Right lung (tissue), 5 donors: ENCODE results near the gene G3BP2. TPM values are rescaled to one million over a fixed set of nuclear protein-coding genes. Genes with fewer than 3 reads are reported as not detected.
"Not testable (repeated sequence)": the region's sequence is repeated elsewhere in the genome, so short reads cannot be mapped to it uniquely, and the experiment has no call there.

Experiments
- DNase-seq, 2 donors: peaks; one replicate each; pipeline ENCODE4 v3.0.0-alpha.2; 2013
- polyA plus RNA-seq, 5 donors: library from polyadenylated mRNA; unstranded; fragments of 120-200 nt; gene quantifications; one replicate each; pipeline versions ENCODE4 v1.2.1 to v1.2.3, GENCODE V29; 2013; ENCODE audit warnings: inconsistent platforms in 1 of 5, low replicate concordance in 1 of 5; ENCODE audit not compliant: insufficient read length in 5 of 5, insufficient read depth in 1 of 5

The G3BP2 gene
- polyA plus RNA-seq, 5 donors: 97.6 to 157 (median 127) TPM

DNA sequence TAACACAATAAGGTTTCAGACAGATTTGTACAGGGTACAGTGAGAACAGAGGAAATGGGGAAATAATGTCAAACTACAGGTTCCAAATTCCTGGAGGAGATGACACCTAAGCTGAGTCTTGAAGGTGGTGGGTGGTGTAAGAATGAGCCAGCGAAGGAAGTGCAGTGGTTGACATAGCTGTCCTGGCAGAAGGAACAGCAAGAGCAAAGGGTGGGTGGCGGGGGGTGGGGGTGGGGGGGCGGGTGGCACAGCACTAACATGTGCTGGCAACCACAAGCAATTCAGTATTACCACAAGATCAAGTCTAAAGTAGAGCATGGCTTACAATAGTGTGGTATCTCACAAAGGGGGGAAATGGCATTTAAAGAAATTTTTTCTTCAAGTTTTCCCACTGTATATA lies 13.1 kb upstream of the G3BP2 start:
- DNase-seq: no peak

DNA sequence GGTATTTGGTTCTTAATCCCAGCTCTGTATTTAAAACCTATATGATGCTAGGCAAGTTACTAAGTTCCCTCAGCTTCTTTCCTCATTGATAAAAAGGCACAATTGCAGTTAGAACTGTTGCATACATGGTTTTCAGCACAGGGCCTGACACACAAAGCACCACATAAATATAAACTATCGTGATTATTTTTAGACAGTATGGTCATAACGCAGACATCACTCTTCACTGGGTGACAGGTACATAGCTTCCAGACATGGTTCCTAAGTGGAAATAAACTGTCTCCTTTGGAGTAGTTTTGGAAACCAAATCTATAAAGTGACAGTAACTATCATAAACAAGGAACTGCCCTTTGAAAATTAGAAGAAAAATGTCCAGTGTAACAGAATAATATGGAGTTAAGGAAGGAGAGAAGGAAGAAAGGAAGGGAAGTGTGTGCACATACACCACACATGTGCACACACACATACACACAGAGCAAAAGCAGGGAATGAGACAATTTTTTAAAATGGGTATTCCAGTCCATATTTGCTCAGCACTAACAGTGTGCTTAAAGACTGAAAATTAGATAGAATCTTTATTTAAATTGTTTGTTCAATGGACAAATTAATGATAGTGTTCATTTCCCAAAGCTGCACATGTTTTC lies 12.5 kb upstream of the G3BP2 start:
- no peak for DNase-seq

DNA sequence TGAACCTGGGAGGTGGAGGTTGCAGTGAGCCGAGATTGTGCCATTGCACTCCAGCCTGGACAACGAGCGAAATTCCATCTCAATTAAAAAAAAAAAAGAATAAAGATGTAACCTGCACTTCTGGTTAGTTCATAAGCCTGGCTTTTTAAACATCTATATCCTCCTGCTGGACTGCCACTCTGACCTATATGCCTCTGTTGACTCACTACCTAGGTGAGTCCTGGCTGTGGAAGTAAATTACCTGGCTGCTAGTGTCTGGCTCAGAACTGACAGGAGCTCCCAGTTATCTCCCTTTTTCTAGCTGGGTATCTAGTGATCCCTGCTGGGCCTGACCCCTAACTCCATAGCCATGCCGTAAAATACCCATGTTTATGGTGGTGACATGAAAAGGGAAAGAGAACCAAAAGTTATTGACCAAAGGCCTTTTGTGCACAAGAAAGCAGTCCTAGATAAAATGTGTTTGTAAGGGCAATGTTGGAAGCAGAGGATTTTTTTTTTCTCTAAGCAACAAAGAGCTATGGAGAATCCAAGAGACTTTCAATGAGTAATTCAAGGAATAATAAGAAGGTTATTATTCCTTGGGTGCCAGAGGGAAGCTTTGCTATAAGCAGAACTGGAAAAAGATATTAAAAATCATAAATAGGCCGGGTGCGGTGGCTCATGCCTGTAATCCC lies 10.4 kb upstream of the G3BP2 start:
- DNase-seq: no peak

DNA sequence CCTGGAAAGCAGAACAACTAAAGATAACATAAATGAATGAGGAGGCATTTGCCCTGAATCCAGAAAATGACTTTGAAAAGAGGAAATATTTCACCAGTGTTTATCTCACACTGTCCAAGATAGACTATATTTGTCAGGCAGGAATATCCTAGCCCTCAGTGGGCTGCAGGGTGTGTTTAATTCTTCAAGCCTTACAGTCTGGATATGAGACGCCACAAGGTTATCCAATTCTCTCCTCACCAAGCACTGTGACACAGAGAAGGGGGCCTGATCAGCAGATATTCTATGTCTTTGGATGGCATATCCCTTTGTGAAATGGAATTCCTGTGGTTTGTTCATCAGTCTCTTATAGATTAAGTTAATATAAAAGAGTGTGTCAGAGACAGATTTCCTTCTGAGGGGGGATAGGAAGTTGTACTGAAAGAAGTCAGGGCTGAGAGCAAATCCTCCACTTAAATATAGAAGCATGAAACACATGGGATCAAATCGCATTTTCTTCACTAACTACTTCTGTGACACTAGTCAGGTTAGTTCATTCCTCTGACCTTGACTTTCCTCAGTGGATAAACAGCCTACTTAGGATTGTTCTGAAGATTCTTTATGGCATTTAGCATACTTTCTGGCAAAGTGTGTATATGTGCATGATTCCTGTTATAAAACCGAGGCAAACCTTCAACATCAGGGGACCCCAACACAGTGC lies 6.8 kb upstream of the G3BP2 start:
- DNase-seq: no peak

DNA sequence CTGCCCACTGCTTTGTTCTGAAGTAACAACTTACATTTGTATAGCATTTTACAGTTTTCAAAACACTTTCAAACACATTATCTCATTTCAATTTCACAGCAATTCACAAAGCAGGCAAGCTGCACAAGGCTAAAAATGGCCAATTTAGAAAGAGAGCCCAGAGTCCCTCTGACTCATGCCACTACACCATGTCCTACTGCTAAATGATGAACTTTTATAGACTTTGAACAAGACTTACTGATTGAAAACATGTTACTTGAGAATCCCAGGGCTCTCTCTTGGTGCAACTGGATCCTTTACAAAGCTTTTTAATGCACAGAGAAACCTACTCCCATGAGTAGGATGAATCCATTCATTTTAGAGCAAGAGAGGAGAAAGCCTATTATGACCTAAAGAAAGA lies 5.8 kb upstream of the G3BP2 start:
- no peak for DNase-seq

DNA sequence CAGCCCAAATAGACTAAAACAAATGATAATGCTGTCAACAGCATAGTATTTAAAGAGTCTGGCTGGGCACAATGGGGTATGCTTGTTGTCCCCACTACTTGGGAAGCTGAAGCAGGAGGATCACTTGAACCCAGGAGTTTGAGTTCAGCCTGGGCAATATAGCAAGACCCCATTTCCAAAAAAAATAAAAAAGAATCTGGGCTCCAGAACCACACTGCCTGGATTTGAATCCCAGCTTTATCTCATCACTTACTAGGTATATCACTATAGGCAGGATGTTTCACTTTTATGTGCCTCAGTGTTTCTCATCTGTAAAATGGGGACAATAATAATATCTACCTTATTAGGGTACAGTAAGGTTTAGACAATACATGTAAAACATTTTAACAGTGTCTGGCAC lies 5.3 kb upstream of the G3BP2 start:
- DNase-seq: no peak

DNA sequence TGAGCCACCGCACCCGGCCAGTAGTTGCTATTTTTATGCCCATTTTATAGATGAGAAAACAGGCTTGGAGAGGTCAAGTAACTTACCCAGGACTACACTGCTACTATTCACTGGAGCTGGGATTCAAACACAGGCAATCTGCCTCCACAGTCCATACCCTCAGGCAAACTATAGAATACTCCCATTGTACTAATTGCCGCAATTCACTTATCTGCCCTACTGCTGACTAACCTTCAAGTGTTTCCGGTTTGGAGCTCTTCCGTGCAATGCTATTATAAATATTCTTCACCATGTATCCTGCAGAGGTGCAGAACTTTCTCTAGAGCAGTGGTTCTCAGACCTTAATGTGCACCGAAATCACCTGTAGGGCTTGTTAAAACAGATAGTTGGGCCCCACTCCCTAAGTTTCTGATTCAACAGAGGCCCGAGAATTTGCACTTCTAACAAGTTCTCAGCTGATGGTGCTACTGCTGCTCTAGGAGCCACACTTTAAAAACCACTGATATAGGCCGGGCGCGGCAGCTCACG lies 1.9 kb upstream of the G3BP2 start:
- DNase-seq: no peak

DNA sequence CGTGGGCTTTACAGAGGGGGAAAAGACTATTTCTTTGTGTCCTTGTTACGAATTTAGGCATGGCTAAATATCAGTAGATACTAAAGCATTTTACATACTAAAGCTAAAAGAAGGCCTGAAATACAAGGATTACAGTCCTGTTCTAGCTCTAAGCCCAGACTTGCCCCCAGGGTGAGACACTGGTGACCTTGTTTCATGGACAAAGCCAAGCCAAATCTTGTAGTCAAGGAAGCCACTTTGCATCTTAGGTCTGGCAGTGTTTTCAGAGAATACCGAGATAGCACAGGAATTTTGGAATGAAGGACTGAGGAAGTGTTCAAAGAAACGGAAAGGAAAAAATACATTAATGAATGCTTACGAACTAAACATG lies 733 bp upstream of the G3BP2 start:
- DNase-seq: peak in 1 of 2 donors; percentile 25

DNA sequence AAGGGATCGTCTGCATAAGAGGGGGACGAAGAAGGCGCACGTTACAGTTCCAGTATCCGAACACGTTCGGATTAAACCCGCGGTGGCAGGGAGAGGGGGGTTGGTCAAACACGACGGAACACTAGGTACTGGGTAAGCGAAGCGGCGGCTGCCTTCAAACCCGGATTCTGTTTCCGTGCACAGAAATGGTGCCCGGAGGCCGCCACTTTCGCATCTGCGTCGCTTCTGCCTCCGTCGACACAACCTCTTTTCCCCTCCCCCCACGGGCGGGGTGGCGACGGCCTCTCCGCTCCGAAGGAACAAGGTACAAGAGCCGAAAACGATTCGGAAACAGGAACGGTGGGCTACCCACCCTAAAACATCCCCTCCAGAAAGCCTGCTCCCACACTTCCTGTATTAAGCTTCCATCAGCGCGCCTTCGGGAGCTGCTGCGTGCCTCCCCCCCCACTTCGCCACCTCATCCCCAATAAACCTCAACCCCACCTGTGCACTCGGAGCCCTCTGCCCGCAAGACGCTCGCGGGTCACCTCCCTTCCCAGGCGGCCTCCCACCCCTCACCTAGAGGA lies 667 bp downstream of the G3BP2 start:
- peak; percentile 68 to 70 for DNase-seq

DNA sequence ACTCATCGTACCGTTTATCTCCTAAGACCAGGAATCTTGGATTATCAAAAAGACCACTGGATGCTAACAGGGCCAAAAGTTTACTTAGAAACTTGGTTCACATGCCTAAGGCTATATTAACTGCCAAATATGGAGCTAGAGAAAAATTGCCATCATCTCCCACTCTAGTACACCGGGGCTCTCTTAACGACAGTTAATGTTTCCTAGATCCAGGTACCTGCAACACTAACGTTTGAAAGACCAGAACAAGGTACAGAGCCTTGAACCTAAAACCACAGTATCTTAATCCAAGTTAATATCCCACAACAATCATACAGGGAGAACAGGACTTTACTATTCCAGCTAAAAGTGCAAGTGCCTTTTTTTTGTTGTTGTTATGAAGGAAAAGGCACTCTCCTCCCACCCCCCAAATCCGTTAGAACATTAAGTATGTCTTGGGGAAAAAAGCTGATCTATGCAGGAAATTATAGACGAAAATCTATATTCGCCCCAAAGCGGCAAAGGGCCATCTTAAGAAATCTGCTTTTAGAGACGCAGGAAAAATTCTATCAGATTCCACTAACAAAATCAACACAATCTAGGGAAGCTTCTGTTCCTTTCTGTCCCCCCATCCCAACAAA lies 1.3 kb downstream of the G3BP2 start:
- DNase-seq: peak; percentile 6 to 8

DNA sequence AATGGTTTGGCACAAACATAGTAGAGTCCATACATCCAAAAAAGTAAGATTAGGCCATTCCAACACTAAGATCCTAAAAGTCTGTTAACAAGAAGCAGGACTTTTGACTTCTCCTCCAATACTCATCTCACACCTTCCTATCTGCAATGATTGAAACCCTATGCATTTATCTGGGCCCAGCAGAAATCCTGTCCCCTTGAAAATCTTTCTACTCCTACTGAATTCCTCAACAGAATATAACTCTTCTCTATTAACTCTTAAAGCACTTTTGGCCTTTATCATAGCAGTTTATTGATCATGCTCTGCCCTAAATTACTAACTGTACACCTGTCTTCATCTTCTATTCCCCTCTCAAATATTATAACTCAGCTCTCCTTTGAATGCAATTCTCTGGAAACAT lies 4.6 kb downstream of the G3BP2 start:
- DNase-seq: no peak

DNA sequence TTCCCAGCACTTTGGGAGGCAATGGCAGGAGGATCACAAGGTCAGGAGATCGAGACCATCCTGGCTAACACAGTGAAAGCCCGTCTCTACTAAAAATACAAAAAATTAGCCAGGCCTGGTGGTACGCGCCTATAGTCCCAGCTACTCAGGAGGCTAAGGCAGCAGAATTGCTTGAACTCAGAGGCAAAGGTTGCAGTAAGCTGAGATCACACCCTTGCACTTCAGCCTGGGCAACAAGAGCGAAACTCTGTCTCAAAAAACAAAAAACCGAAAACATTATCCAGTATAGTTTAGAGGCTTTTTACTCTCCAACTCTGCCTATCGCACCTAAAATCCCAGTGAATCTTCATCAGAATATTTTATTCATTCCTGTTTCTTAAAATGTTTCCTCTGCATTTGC lies 5.6 kb downstream of the G3BP2 start:
- not testable (repeated sequence) for DNase-seq

DNA sequence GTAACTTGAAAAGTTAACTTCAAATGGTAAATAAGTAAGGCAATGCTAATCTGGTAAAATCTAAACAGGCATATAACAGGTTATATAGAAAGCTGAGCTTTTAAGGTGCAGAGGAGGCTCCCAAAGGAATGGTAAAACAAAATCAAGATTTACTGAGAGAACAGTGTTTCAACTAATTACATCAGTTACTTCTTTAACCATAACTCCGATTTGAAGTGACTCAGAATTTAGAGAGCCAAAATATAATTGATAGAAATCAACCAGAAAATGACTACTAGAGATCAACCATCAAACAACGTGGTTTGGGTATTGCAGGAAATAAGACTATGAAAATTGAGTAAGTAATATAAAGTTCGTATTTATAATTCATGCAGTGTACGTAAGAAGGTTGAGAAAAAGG lies 6.9 kb downstream of the G3BP2 start:
- no peak for DNase-seq

DNA sequence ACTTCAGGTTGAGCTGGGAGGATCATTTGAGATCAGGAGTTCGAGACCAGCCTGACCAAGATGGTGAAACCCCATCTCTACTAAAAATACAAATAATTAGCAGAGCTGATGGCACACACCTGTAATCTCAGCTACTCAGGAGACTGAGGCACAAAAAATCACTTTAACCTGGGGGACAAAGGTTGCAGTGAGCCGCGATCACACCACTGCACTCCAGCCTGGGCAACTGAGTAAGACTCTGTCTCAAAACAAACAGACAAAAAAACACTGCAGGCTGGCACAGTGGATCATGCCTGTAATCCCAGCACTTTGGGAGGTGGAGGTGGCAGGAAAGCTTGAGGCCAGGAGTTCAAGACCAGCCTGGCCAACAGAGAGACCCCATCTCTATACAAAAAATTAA lies 8.6 kb downstream of the G3BP2 start:
- not testable (repeated sequence) for DNase-seq

DNA sequence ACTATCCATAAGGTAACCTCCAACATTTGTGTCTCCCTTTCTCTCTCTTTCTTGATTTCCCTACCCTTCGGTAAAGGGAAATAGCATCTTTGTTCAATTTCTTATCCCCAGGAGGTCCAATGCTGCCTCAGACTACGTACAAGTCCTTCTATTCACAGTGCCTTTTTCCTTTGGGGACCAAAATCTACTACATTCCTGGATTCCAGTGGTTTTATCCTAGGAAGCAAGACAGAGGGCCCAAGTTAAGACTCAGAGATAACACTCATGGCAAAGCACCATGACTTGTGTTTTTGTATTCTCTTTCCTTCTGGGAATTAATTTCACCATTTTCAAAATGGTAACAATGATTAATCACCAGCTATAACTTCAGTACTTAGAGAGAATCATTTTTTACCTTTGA lies 10.6 kb downstream of the G3BP2 start:
- DNase-seq: no peak

DNA sequence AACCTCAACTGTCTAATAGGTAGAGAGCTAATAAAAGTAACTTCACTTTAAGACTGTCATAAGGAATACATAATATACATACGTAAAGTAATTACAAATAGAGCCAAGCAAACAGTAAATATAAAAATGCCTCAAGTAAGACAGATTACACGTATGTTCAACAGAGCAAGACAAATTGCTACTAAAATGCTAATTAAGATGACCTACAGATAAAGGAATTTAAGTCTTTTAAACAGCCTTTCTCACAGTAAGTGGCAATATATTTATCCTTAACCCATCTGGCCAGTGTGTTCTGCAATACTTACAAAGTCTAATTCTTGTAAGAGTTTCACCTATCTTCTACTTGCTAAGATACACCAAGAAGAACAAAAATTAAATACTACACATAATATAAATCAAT lies 12.7 kb downstream of the G3BP2 start:
- DNase-seq: no peak

DNA sequence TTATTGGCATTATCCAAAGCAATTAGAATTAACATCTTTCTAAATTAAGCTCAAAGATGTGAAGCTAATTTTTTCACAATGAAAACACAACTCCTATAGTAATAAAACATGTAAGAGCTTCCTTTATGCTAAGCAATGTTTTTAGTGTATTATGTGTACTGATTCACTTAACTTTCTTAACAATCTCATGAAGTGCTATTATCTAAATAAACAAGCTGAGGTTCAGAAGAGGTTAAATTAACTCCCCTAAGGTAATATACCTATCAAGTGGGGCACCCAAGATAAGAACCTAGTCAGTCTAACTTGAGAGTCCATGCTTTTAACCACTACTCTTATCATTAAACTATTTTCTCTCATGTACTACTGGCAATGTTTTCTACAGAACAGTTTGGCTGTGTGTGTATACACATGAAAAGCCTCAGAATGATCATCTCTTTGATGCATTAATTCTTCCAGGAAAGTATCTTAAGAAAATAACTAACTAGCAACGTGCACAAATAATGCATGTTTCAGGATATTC lies 13.6 kb downstream of the G3BP2 start:
- DNase-seq: no peak

DNA sequence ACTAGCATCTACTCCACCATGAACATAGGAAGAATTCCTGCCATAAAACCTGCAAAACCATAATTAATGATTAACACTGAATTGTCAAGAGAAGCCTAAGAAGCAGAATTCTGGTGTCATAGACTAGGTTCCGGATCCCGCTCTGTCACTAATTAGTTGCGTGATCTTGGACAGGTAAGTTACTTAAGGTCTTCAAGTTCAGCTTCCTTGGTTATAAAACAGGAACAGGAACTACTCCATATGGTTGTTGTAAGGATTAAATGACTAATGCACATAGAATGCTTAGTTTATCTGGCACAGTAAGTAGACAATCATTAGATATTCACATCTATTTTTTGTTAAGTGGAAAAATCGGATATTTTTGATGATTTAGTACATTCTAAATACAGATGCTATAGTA lies 14.3 kb downstream of the G3BP2 start:
- no peak for DNase-seq

DNA sequence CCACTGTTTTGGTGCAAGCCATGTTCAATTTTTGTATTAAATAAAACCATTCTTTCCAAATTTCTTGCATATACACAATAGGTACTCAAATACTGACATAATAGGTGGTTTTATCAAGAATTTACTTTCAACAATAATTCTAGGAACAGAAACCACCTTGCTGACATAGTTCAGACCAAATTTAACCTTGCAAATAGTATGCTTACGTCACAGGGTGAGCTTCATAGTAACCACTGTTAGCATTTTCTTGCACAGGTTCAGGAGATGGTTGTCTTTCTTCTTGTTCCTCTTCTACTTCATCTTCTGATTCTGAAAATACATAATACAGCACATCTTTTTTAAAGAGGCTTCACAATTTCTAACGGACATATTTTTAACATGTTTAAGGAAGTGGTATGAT lies 17.6 kb downstream of the G3BP2 start:
- no peak for DNase-seq

DNA sequence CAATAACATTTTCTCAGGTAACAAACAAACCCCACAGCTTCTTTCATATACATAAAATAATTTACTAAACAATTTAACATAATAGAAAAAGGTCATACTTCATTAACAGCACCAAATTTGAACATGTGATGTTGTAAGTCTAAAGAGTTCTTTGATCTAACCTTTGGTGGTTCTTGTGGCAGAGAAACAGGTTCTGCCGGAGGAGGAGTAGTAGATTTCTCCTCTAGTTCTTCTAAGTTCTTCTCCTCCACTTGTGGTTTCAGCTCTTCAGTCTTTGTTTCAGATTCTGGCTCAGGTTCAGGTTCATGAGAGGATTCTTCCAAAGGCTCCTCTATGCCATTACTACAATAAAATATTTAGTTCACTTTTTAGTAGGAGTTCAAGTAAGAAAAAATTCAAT lies 18.3 kb downstream of the G3BP2 start:
- DNase-seq: no peak

DNA sequence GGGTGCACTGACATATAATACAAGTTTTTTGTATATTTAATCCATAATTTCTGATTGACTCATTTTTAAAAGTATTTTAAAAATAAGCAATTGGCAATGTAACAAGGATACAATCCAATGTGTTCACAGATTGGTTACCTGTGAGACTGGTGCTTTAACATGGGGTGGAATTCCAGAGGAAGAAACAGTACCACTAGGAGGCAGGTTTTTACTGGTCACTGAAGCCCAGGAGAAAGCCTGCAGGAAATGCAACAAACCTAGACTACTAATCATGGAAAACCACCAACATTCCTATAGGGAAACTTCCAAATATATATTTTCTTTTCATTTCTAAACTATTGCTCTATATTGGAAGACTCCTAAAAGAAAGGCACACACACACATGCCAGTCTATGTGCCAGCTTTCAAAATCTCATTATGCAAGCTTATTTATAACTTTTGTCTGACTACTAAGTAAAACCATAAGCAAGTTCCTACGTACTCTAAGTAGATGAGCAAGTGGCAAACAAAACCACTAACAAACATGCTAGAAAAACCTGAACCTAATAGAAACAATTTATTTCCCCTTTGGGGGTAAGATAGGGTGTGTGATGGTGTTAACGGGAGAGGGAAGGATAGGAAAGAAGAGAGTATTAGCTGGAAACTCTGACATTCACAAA lies 19.2 kb downstream of the G3BP2 start:
- no peak for DNase-seq

DNA sequence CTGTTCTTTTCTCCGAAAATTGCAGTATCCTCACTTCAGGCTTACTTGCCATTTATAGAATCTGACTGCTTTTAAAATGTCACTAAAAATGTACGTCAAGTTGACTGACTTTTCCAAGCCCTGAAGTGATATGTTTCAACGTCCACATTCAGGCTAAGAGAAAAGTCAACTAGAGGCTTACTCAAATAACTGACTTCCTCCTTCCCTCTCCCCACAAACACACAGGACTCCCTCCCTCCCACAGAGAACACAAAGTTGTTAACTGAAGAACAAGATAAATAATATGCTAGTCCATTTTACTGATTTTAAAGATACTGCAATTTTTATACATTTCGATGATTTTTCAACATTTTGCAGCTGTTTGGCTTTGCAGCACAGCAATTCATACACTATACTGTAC lies 29.1 kb downstream of the G3BP2 start:
- no peak for DNase-seq
